Measurements from ENCODE around the gene TCF12.

TCF12 gene

DNA sequence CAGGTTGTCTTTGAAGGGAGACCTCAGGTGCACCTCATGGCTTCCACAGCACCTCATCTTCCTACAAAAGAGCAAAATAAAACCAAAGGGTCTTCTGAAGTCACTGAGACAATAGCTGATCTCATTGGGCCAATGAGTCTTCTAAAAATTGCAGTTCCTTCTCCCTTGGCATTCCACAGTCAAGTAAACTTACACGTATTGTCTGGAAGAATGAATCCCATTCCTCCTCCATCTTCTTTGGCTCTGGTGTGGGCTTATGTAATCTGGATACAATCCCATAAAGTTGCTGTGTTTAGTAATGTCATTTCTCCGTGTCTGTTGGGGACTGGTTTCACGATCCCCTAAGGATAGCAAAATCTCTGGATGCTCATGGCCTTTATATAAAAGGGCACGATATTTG, 372.4 kb downstream of the TCF12 start:
- no peak for TF ChIP-seq CTCF (IDR thresholded peaks at IDR 0.05)

GRCh38 chr15:57296473-57297162, 378.2 kb downstream of the TCF12 start:
- no peak for TF ChIP-seq CTCF (IDR thresholded peaks at IDR 0.05)

GRCh38 chr15:57297163-57297593, 378.7 kb downstream of the TCF12 start:
- TF ChIP-seq CTCF (IDR thresholded peaks at IDR 0.05): no peak

DNA sequence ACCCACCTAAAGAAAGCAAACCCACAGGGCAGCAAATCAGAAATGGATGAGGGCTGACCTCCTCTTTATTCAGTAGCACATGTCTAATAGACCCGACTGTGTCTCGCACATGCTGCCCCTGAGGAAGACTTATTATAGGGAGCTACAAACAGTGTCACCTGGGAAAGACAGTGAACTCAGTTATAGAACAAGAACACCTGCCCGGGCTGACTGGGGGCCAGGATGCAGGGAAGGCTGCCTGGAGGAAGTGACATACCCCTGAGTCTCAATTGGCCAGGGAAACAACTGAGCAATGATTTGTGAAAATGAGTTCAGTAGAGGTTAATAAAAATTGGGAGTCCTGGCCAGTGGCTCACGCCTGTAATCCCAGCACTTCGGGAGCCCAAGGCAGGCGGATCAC, 379.2 kb downstream of the TCF12 start:
- TF ChIP-seq CTCF (IDR thresholded peaks at IDR 0.05): no peak

- no peak for TF ChIP-seq CTCF (IDR thresholded peaks at IDR 0.05)
Measured at GRCh38 chr15:57298204-57298603, 379.8 kb downstream of the TCF12 start.

- TF ChIP-seq CTCF (IDR thresholded peaks at IDR 0.05): no peak
Measured at GRCh38 chr15:57298843-57299550, 380.6 kb downstream of the TCF12 start.

- no peak for TF ChIP-seq CTCF (IDR thresholded peaks at IDR 0.05)
Measured at GRCh38 chr15:57301307-57301706, 382.9 kb downstream of the TCF12 start.

Data from LNCAP (cell line).